Measurements from ENCODE around the gene STK35.

DNA sequence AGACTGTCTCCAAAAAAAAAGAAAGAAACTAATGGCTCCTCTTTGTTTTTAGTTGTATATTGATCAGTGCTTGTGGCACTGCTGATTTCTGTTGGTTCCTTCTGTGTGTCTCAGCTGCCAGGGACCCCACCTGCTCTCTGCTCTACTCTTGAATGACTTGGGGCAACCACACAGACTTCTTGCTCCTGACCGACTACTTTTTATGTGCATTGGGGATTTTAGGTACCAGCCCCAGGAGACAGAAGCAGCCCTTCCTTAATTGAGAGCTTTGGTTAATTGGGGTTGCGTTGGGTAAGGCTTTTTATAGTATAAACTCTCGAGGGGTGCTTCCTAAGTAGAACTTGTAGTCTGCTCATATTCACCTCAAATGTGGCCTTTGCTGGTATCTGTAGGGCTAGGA, 6.9 kb downstream of the STK35 start:
- TF ChIP-seq, protein P1, sequence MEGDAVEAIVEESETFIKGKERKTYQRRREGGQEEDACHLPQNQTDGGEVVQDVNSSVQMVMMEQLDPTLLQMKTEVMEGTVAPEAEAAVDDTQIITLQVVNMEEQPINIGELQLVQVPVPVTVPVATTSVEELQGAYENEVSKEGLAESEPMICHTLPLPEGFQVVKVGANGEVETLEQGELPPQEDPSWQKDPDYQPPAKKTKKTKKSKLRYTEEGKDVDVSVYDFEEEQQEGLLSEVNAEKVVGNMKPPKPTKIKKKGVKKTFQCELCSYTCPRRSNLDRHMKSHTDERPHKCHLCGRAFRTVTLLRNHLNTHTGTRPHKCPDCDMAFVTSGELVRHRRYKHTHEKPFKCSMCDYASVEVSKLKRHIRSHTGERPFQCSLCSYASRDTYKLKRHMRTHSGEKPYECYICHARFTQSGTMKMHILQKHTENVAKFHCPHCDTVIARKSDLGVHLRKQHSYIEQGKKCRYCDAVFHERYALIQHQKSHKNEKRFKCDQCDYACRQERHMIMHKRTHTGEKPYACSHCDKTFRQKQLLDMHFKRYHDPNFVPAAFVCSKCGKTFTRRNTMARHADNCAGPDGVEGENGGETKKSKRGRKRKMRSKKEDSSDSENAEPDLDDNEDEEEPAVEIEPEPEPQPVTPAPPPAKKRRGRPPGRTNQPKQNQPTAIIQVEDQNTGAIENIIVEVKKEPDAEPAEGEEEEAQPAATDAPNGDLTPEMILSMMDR (IDR thresholded peaks at IDR 0.05; ENCODE audit: borderline replicate concordance, extremely low read depth, low read length, poor library complexity, severe bottlenecking) = no peak
- no peak for TF ChIP-seq EZH2 (IDR thresholded peaks at IDR 0.05; ENCODE audit: borderline replicate concordance, low read depth, low read length, severe bottlenecking)
